ENCODE results near the gene G6PC1. TPM values are rescaled to one million over a fixed set of nuclear protein-coding genes. Genes with fewer than 3 reads are reported as not detected.
"Not testable (repeated sequence)": the region's sequence is repeated elsewhere in the genome, so short reads cannot be mapped to it uniquely, and the experiment has no call there.

Gene G6PC1
- total and polyA plus RNA-seq, 7 donors = 0.03 TPM; not detected in 6

DNA sequence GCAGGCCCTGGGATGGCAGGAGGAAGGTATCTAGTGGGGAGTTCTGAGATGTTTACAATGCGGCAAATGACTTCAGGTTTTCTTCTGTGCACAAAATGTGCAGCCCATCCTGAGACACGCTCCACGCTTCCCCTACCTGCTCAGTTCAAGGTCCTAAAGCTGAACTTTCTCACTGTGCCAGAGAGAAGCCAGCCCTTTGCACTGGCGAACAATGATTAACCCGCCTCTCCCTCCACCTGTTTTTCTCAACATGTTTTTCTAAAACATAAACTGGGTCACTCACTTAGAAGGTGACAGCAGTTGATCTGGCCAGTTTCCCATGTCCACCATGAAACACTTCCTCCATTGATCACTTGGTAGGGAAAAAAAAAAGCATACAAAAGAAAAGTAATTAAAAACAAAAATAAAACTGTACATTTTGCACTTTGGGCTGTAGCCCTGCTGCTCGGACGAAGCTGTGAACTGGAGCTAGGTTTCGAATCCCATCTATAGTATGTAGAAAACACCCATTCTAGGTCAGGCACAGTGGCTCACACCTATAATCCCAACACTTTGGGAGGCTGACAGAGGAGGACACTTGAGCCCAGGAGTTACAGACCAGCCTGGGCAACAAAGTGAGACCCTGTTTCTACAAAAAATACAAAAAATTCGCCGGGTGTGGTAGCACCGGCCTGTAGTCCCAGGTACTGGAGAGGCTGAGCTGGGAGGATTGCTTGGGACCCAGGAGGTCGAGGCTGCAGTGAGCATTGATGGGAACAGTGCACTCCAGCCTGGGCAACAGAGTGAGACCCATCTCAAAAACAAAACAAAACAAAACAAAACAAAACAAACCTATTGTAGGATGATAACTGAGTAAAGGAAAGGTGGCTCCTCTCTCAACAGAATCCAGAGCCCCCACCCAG is 6.1 kb upstream of the G6PC1 start:
- Histone ChIP-seq H3K27ac (peak overlapping the region; percentile 86), H3K9me3 (no peaks in the 10 kb centered on the region), H3K36me3 (ENCODE audit: insufficient read depth in 1 of 2, low read depth in 1 of 2) (no peaks in the 10 kb centered on the region), H3K27me3 (ENCODE audit: insufficient read depth in 3 of 3, low read length in 2 of 3) (no peaks in the 10 kb centered on the region), H3K4me3 (peak overlapping the region; percentile 15), H3K4me1 (peaks cover 47% of the 10 kb centered on the region)
- no peak for TF ChIP-seq CTCF (IDR thresholded peaks at IDR 0.05)
- intact Hi-C loops (cut with DNase I) = no loop called here
- DNase-seq (no peak), ATAC-seq (peak in 1 of 4 donors; percentile 22)
- 71 to 74% (median 71%) methylated on average over 12 of the region's 12 CpGs for WGBS, 3 donors

DNA sequence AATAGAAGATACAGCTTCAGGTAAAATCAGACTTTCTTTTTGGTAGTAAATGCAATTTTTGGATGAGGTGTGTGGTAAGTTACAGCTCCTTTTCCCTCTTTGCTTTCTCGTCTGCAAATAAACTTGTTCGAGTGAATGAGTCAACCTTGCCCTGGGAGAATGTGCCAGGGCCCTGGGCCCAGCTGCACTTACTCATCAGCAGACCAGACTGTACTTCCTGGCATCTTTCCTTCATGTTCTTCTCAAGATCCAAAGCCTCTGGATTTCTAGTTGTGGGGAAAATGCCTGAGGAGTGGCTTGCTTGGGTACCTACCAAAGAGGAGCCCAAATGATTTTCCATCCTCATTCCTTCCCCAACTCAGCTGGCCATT is 5.4 kb upstream of the G6PC1 start:
- no peaks in the 10 kb centered on the region for H3K36me3 ChIP-seq (ENCODE audit: insufficient read depth in 1 of 2, low read depth in 1 of 2)
- H3K27ac ChIP-seq = peak overlapping the region; percentile 86
- peaks cover 47% of the 10 kb centered on the region for H3K4me1 ChIP-seq
- no peaks in the 10 kb centered on the region for H3K9me3 ChIP-seq
- WGBS, 3 donors = 15 to 24% (median 16%) methylated on average over 2 of the region's 2 CpGs
- no peaks in the 10 kb centered on the region for H3K27me3 ChIP-seq (ENCODE audit: insufficient read depth in 3 of 3, low read length in 2 of 3)
- TF ChIP-seq CTCF (IDR thresholded peaks at IDR 0.05) = no peak
- DNase-seq = peak; percentile 78 to 81
- ATAC-seq = peak; percentile 75 to 86 (median 84)
- peak overlapping the region; percentile 15 for H3K4me3 ChIP-seq
- intact Hi-C loops (cut with DNase I) = no loop called here

GRCh38 chr17:42898147-42898811 is 2.3 kb upstream of the G6PC1 start:
- ATAC-seq = no peak
- Histone ChIP-seq H3K27me3 (ENCODE audit: insufficient read depth in 3 of 3, low read length in 2 of 3) (no peaks in the 10 kb centered on the region), H3K4me3 (no peak overlapping the region), H3K27ac (no peak overlapping the region), H3K9me3 (no peaks in the 10 kb centered on the region), H3K4me1 (peaks cover 24% of the 10 kb centered on the region), H3K36me3 (ENCODE audit: insufficient read depth in 1 of 2, low read depth in 1 of 2) (no peaks in the 10 kb centered on the region)
- intact Hi-C loops (cut with DNase I) = no loop called here
- no peak for DNase-seq
- 84 to 93% (median 90%) methylated on average over 7 of the region's 7 CpGs for WGBS, 3 donors
- no peak for TF ChIP-seq CTCF (IDR thresholded peaks at IDR 0.05)

DNA sequence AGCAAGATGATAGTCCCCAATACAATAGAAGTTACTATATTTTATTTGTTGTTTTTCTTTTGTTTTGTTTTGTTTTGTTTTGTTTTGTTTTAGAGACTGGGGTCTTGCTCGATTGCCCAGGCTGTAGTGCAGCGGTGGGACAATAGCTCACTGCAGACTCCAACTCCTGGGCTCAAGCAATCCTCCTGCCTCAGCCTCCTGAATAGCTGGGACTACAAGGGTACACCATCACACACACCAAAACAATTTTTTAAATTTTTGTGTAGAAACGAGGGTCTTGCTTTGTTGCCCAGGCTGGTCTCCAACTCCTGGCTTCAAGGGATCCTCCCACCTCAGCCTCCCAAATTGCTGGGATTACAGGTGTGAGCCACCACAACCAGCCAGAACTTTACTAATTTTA is 618 bp upstream of the G6PC1 start:
- H3K27ac ChIP-seq; H3K4me1 ChIP-seq; H3K27me3 ChIP-seq (ENCODE audit: insufficient read depth in 3 of 3, low read length in 2 of 3); DNase-seq; H3K36me3 ChIP-seq (ENCODE audit: insufficient read depth in 1 of 2, low read depth in 1 of 2); intact Hi-C loops (cut with DNase I); H3K4me3 ChIP-seq; H3K9me3 ChIP-seq; ATAC-seq: not testable (repeated sequence)
- WGBS, 3 donors = 83 to 87% (median 85%) methylated on average over 3 of the region's 3 CpGs

- no peak for TF ChIP-seq CTCF (IDR thresholded peaks at IDR 0.05)
- H3K9me3 ChIP-seq = no peaks in the 10 kb centered on the region
- no peak overlapping the region for H3K27ac ChIP-seq
- ATAC-seq (no peak), DNase-seq (no peak)
- intact Hi-C loops (cut with DNase I) = no loop called here
- no peaks in the 10 kb centered on the region for H3K27me3 ChIP-seq (ENCODE audit: insufficient read depth in 3 of 3, low read length in 2 of 3)
- no peak overlapping the region for H3K4me3 ChIP-seq
- WGBS, 3 donors = 84 to 90% (median 86%) methylated on average over 10 of the region's 10 CpGs
- no peaks in the 10 kb centered on the region for H3K36me3 ChIP-seq (ENCODE audit: insufficient read depth in 1 of 2, low read depth in 1 of 2)
- no peaks in the 10 kb centered on the region for H3K4me1 ChIP-seq
These were observed 1.1 kb downstream of the G6PC1 start for GRCh38 chr17:42901535-42902229.

Measured in psoas muscle (tissue), 8 donors.